Keratinocyte (primary cell): ENCODE measurements around the gene PPP1R12C.

Source experiments
- EZH2 ChIP-seq: IDR thresholded peaks from one replicate; pipeline ENCODE4 v1.6.1; 2012; ENCODE audit warnings: inconsistent platforms, mild to moderate bottlenecking, low read length, moderate library complexity
- TF ChIP-seq, protein P1 (sequence below), 3 experiments: IDR thresholded peaks in 1 of 3; conservative IDR thresholded peaks in 1 of 3; optimal IDR thresholded peaks in 1 of 3; 2 replicates in 2 of 3; 3 replicates in 1 of 3; pipeline versions ENCODE3 to v1.5.1; 2011; ENCODE audit warnings: low read length in 3 of 3, mild to moderate bottlenecking in 3 of 3, moderate library complexity in 2 of 3, control low read depth in 1 of 3, inconsistent platforms in 1 of 3; ENCODE audit not compliant: insufficient read depth in 2 of 3; ENCODE audit errors: extremely low read depth in 1 of 3

DNA sequence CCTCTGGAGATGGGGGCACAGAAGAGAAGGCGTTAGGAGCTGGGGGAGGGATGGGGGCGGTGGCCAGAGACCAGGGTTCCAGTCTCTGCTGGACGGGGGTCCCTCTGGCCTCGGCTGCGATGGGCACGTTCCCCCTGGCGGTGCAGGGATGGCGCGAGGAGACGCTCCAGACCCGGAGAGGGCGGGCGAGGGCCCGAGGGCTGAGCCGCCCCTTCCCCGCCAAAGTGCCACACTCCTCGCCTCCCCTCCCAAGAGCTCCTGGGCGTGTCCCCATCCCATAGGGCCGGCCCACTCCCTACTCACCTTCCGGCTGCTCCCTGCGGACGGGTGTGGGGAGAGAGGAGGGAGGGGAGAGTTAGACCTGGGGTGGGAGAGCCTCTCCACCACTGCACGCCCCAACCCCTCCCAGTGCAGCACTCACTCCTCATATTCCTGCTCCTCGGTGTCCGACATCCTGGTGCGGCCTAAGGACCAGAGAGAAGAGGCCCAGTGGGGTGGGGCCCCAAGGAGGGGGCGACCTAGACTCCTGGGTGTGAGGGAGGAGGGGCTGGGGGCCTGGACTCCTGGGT is 29.4 kb upstream of the PPP1R12C start:
- TF ChIP-seq, protein P1, sequence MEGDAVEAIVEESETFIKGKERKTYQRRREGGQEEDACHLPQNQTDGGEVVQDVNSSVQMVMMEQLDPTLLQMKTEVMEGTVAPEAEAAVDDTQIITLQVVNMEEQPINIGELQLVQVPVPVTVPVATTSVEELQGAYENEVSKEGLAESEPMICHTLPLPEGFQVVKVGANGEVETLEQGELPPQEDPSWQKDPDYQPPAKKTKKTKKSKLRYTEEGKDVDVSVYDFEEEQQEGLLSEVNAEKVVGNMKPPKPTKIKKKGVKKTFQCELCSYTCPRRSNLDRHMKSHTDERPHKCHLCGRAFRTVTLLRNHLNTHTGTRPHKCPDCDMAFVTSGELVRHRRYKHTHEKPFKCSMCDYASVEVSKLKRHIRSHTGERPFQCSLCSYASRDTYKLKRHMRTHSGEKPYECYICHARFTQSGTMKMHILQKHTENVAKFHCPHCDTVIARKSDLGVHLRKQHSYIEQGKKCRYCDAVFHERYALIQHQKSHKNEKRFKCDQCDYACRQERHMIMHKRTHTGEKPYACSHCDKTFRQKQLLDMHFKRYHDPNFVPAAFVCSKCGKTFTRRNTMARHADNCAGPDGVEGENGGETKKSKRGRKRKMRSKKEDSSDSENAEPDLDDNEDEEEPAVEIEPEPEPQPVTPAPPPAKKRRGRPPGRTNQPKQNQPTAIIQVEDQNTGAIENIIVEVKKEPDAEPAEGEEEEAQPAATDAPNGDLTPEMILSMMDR (optimal IDR thresholded peaks at IDR 0.05 in 1 of 3, IDR thresholded peaks at IDR 0.05 in 1 of 3, conservative IDR thresholded peaks at IDR 0.05 in 1 of 3; ENCODE audit: extremely low read depth in 1 of 3, insufficient read depth in 2 of 3, low read length in 3 of 3): no peak
- no peak for TF ChIP-seq EZH2
